Ishikawa (cell line): ENCODE measurements around the gene PPP1R27.

Source experiments
- CEBPB ChIP-seq: IDR thresholded peaks from 2 replicates; pipeline ENCODE4 v1.6.1; 2012
- EGR1 ChIP-seq: IDR thresholded peaks from 2 replicates; pipeline ENCODE4 v1.6.1; 2012
- EP300 ChIP-seq: IDR thresholded peaks from 2 replicates; pipeline ENCODE4 v1.6.1; 2012; ENCODE audit warnings: borderline replicate concordance
- FOXM1 ChIP-seq: IDR thresholded peaks from 2 replicates; pipeline ENCODE4 v1.6.1; 2012; ENCODE audit warnings: low read depth, borderline replicate concordance
- MAX ChIP-seq: IDR thresholded peaks from 2 replicates; pipeline ENCODE4 v1.6.1; 2012
- NFIC ChIP-seq: IDR thresholded peaks from 2 replicates; pipeline ENCODE4 v1.6.1; 2012
- RAD21 ChIP-seq: IDR thresholded peaks from 2 replicates; pipeline ENCODE4 v1.6.1; 2012; ENCODE audit warnings: low read depth
- REST ChIP-seq: IDR thresholded peaks from 2 replicates; pipeline ENCODE4 v1.6.1; 2012; ENCODE audit warnings: low read depth, mild to moderate bottlenecking
- TAF1 ChIP-seq: IDR thresholded peaks from 2 replicates; pipeline ENCODE4 v1.6.1; 2012; ENCODE audit warnings: low read depth, mild to moderate bottlenecking
- TCF12 ChIP-seq: IDR thresholded peaks from 2 replicates; pipeline ENCODE4 v1.6.1; 2012; ENCODE audit warnings: low read depth
- TEAD4 ChIP-seq: IDR thresholded peaks from 2 replicates; pipeline ENCODE4 v1.6.1; 2012
- USF1 ChIP-seq: IDR thresholded peaks from 2 replicates; pipeline ENCODE4 v1.6.1; 2012
- YY1 ChIP-seq: IDR thresholded peaks from 2 replicates; pipeline ENCODE4 v1.6.1; 2012; ENCODE audit warnings: low read depth
- ZBTB7A ChIP-seq: IDR thresholded peaks from 2 replicates; pipeline ENCODE4 v1.6.1; 2012; ENCODE audit warnings: low read depth

PPP1R27 gene

GRCh38 chr17:81803728-81804558, 30.9 kb downstream of the PPP1R27 start, which contains the start of gene GCGR:
TSS of gene GCGR (plus strand) at chr17:81804150. CDS start at chr17:81809019, 4,869 bp downstream.
- no peak for TF ChIP-seq TEAD4

GRCh38 chr17:81802856-81803643, 31.8 kb downstream of the PPP1R27 start:
- TF ChIP-seq NFIC, result no peak
- no peak for TF ChIP-seq CEBPB

- TF ChIP-seq MAX, result no peak
- TF ChIP-seq TAF1, result no peak
- TF ChIP-seq ZBTB7A, result no peak
- TF ChIP-seq YY1, result no peak
- no peak for TF ChIP-seq FOXM1
- TF ChIP-seq CEBPB, result no peak
- no peak for TF ChIP-seq TCF12
- no peak for TF ChIP-seq REST
These were observed 32.6 kb downstream of the PPP1R27 start for GRCh38 chr17:81802048-81802758.

GRCh38 chr17:81801327-81801726, 33.5 kb downstream of the PPP1R27 start:
- no peak for TF ChIP-seq NFIC

GRCh38 chr17:81794509-81794908, 40.3 kb downstream of the PPP1R27 start:
- TF ChIP-seq EP300 (no peak), YY1 (no peak), CEBPB (no peak; the same call in 1 of the 2 replicates)

- TF ChIP-seq EGR1 (no peak), ZBTB7A (no peak), YY1 (no peak), NFIC (no peak), CEBPB (no peak)
These were observed 40.8 kb downstream of the PPP1R27 start for GRCh38 chr17:81794074-81794476.

GRCh38 chr17:81792675-81793615, 41.9 kb downstream of the PPP1R27 start:
- TF ChIP-seq FOXM1 (no peak), USF1 (no peak), RAD21 (no peak)
